HTERT RPE-1 (cell line): Measurements from ENCODE around the gene SCAF11.

Source experiments
- in situ Hi-C: fragments of 300-500 bp; cut with MboI; formaldehyde crosslinking; loops from 4 replicates; pipeline ENCODE4 v1.14.3; 2020; ENCODE audit warnings: low sequenced_read_pairs

Gene SCAF11

GRCh38 chr12:45915405-45915804, 75.0 kb downstream of the SCAF11 start:
- in situ Hi-C loops: no loop called here

- in situ Hi-C loops: no loop called here
These were observed 76.3 kb downstream of the SCAF11 start for GRCh38 chr12:45914090-45914489.

DNA sequence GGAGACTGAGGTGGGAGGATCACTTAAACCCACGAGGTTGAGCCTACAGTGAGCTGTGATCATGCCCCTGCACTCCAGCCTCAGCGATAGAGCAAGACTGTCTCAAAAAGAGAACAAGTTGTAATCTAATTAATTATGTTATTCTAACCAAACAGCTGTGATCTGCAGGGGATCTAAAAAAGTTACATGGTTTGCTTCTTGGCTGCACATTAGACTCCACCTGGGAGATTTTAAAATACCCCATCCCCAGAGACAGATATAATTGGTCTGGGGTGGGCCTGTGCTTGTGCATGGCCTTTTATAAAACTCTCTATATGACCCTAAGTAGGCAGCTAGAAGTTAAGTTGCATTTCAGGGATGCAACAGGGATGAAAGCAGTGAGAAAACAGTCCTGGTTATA, 76.7 kb downstream of the SCAF11 start:
- in situ Hi-C loops: no loop called here

DNA sequence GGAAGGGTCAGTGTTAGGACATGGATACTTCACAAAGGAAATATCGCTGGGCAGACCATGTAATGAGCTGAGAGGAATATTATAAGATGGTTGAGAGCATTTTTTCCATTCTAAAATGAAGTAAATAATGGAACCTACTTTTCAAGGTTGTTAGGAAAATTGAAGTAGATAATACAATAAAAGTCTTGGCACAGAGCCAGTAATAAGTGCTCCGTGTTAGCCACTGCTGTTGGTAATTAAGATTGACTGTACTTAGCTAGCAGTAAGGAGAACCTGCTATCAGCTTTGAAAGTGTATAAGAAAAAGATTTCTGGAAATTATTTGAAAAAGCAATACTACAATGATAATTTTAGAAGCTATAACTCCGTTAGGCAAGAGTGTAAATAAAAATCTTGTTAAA, 77.6 kb downstream of the SCAF11 start:
- in situ Hi-C loops: no loop called here

DNA sequence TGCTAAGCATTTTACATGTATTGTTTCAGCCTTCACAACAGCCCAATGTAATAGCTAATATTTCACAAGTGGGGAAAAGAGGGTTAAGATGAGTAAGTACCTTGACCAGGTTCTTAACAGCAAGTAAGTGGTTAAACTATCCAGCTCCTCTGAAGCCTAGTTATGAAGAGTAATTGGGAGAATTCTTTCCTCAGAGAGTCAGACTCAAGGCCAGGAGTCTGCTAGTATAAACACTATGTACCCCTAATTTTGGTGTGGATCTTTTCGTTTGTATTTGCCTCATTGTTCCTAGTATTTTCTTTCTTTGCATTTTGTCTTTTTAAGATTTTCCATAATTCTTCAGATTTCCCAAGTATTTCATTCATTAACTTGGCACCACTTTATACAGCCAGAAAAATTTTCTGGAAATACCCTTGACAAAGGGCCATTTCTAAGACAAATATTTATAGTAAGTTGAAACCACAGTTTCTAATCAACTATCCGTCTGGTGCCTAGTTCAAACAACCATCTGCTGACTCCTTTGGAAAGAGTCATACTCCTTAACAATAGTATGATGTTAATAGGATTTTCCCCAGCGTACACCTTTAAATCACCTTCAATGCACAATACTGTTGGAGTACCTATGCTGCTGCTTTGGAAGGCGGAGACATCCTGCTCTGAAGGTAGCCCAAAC, 81.2 kb downstream of the SCAF11 start:
- in situ Hi-C loops: no loop called here

- in situ Hi-C loops: no loop called here
These were observed 82.4 kb downstream of the SCAF11 start for GRCh38 chr12:45907955-45908354.

- in situ Hi-C loops: no loop called here
These were observed 92.3 kb downstream of the SCAF11 start for GRCh38 chr12:45898094-45898493.

DNA sequence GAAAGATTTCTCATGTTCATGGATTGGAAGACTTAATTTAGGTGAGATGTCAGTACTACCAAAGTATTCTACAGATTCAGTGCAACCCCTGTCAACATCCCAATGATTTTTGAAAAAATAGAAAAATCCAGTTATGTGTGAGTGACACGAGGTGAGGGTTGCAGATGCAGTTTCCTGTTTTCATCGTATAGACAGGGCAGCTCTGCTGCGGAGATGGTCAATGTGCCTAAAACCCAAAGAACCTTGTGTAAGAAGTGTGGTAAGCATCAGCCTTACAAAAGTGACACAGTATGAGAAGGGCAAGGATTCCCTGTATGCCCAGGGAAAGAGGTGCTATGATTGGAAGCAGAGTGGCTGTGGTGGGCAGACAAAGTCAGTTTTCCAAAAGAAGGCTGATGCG, 94.4 kb downstream of the SCAF11 start:
- in situ Hi-C loops: no loop called here

GRCh38 chr12:45893240-45893639, 97.1 kb downstream of the SCAF11 start:
- in situ Hi-C loops: no loop called here

DNA sequence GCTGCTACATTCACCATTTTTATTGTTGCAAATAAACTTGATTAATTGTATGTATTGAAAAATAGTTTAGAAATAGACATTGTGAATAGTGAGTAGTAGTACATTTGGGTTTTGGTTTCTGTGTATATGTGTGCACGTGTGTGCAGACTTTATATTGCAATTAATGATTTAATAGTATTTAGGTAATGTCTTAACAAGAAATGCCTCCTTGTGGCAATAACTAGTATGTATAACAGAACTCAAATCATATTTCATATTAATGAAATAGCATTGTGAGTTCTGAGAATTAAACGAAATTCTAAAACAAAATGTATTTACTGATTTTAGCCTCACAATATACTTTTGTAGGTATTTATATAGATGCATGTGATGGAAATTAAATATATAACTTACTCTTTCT, 100.1 kb downstream of the SCAF11 start:
- in situ Hi-C loops: no loop called here

GRCh38 chr12:45887544-45887943, 102.8 kb downstream of the SCAF11 start:
- in situ Hi-C loops: no loop called here

DNA sequence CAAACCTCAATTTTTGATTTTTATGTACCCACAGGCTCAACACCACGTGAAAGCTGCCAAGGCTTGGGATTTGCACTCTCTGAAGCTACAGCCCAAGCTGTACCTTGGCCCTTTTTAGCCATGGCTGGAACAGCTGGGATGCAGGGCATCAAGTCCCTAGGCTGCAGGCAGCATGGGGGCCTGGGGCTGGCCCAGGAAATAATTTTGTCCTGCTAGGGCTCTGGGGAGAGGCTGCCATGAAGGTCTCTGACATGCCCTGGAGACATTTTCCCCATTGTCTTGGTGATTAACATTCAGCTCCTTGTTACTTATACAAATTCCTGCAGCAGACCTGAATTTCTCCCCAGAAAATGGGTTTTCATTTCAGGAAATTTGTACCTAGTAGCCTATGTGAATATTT, 103.7 kb downstream of the SCAF11 start:
- in situ Hi-C loops: no loop called here

GRCh38 chr12:45883187-45883586, 107.2 kb downstream of the SCAF11 start:
- in situ Hi-C loops: no loop called here

GRCh38 chr12:45880533-45880932, 109.8 kb downstream of the SCAF11 start:
- in situ Hi-C loops: no loop called here

- in situ Hi-C loops: no loop called here
These were observed 110.9 kb downstream of the SCAF11 start for GRCh38 chr12:45879363-45879895.

DNA sequence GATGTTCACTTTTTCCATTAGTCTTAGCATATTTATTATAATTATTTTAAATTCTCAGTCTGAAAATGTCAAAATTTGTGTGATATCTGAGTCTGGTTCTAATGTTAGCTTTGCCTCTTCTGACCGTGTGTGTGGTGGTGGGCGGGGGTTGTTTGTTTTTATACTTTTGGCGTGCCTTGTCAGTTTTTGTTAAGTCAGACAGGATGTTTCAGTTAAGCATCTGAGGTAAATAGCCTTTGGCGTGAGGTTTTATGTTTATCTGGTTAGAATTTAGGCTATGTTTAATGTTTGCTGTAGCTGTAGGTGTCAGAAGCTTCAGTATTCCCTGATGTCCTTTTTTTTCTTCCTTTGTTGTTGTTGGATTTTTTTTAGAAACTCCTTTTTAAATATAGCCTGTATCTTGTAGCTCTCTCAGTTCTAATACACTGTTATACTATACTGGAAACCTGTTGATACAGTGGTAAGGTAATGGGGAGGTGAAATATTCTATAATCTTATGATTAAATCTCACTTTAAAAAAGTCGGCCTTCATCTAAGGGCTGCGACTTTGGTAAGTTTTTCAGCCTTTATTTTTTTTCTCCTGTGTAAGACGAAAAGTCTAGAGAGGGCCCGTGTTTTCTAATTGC, 111.6 kb downstream of the SCAF11 start:
- in situ Hi-C loops: no loop called here

- in situ Hi-C loops: no loop called here
These were observed 113.3 kb downstream of the SCAF11 start for GRCh38 chr12:45877069-45877468.

GRCh38 chr12:45872446-45872845, 117.9 kb downstream of the SCAF11 start:
- in situ Hi-C loops: no loop called here
